ENCODE results near the gene KRT81. TPM values are rescaled to one million over a fixed set of nuclear protein-coding genes. Genes with fewer than 3 reads are reported as not detected.
"Not testable (repeated sequence)": the region's sequence is repeated elsewhere in the genome, so short reads cannot be mapped to it uniquely, and the experiment has no call there.

KRT81 gene
- total RNA-seq, 4 donors from 2014 or later, result not detected

GRCh38 chr12:52260361-52261207, 30.8 kb downstream of the KRT81 start:
- no peak for DNase-seq
- Histone ChIP-seq H3K27ac (no peak overlapping the region), H3K4me1 (peaks cover 0 to 8% of the 10 kb centered on the region in 2 donors), H3K9me3 (no peaks in the 10 kb centered on the region), H3K4me3 (no peak overlapping the region), H3K36me3 (no peaks in the 10 kb centered on the region), H3K27me3 (peaks cover 0 to 8% of the 10 kb centered on the region in 2 donors)
- intact Hi-C loops (cut with DNase I; ENCODE audit: low total_unique reads), result no loop called here
- TF ChIP-seq, protein P1, sequence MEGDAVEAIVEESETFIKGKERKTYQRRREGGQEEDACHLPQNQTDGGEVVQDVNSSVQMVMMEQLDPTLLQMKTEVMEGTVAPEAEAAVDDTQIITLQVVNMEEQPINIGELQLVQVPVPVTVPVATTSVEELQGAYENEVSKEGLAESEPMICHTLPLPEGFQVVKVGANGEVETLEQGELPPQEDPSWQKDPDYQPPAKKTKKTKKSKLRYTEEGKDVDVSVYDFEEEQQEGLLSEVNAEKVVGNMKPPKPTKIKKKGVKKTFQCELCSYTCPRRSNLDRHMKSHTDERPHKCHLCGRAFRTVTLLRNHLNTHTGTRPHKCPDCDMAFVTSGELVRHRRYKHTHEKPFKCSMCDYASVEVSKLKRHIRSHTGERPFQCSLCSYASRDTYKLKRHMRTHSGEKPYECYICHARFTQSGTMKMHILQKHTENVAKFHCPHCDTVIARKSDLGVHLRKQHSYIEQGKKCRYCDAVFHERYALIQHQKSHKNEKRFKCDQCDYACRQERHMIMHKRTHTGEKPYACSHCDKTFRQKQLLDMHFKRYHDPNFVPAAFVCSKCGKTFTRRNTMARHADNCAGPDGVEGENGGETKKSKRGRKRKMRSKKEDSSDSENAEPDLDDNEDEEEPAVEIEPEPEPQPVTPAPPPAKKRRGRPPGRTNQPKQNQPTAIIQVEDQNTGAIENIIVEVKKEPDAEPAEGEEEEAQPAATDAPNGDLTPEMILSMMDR (IDR thresholded peaks at IDR 0.05), result no peak
- TF ChIP-seq POLR2A (IDR thresholded peaks at IDR 0.05), result no peak

GRCh38 chr12:52259657-52260243, 31.6 kb downstream of the KRT81 start:
- Histone ChIP-seq H3K36me3 (no peaks in the 10 kb centered on the region), H3K9me3 (no peaks in the 10 kb centered on the region), H3K4me3 (no peak overlapping the region), H3K4me1 (peaks cover 0 to 8% of the 10 kb centered on the region in 2 donors), H3K27me3 (peaks cover 0 to 8% of the 10 kb centered on the region in 2 donors), H3K27ac (no peak overlapping the region)
- DNase-seq, result no peak
- intact Hi-C loops (cut with DNase I; ENCODE audit: low total_unique reads), result no loop called here
- TF ChIP-seq, protein P1 (IDR thresholded peaks at IDR 0.05), result no peak
- no peak for TF ChIP-seq POLR2A (IDR thresholded peaks at IDR 0.05)

- H3K27ac ChIP-seq, result no peak overlapping the region
- H3K4me1 ChIP-seq, result peaks cover 0 to 8% of the 10 kb centered on the region in 2 donors
- TF ChIP-seq, protein P1 (IDR thresholded peaks at IDR 0.05), result peak in 1 of 4 experiments; percentile 12
- no peak for TF ChIP-seq POLR2A (IDR thresholded peaks at IDR 0.05)
- no peak for DNase-seq
- intact Hi-C loops (cut with DNase I; ENCODE audit: low total_unique reads), result no loop called here
- H3K36me3 ChIP-seq, result no peaks in the 10 kb centered on the region
- no peaks in the 10 kb centered on the region for H3K9me3 ChIP-seq
- H3K4me3 ChIP-seq, result no peak overlapping the region
- peaks cover 0 to 8% of the 10 kb centered on the region in 2 donors for H3K27me3 ChIP-seq
These were observed 32.9 kb downstream of the KRT81 start for GRCh38 chr12:52258335-52258901.

DNA sequence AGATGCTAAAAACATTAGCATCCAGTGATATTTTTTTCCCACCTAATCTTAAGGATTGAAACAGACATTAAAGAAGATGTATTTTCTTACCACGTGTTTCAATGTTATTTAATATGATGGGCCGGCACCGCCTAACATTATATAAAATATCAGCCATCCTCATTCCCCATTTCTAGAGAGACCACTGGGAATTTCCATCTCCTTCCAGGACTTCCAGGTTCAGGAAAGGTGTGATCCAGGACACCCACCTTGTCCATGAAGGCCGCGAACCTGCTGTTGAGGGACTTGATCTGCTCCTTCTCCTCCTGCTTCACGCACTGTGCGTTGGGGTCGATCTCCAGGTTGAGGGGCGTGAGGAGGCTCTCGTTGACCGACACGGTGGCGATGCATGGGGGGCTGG, 33.4 kb downstream of the KRT81 start:
- intact Hi-C loops (cut with DNase I; ENCODE audit: low total_unique reads); H3K36me3 ChIP-seq; H3K4me3 ChIP-seq; H3K27me3 ChIP-seq; DNase-seq; H3K4me1 ChIP-seq; H3K27ac ChIP-seq; H3K9me3 ChIP-seq: not testable (repeated sequence)

DNA sequence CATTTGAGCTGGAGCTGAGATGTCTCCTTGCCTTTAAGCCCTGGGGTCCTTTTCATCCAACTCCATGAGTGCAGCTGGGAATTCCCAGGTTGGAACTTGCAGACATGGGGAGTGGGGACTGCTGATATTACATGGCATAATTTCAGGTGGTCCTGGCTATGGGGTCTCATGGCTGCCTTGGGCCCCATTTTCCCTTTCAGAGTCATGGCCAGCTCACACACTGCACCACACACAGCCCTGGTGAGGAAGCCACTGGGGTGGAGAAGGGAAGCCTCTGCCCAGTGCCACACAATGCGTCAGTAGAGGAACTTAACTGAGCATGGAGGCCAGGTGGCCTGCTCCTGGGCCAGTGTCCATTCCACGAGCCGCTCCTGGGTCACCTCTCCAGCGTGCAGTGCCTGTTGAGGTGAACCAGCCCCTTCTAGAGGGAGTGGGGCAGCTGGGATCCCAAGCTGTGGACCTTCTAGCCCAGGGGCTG, 34.2 kb downstream of the KRT81 start:
- Histone ChIP-seq H3K9me3 (no peaks in the 10 kb centered on the region), H3K27ac (no peak overlapping the region), H3K4me3 (no peak overlapping the region), H3K27me3 (peaks cover 0 to 8% of the 10 kb centered on the region in 2 donors), H3K36me3 (no peaks in the 10 kb centered on the region), H3K4me1 (peaks cover 0 to 8% of the 10 kb centered on the region in 2 donors)
- no peak for DNase-seq
- intact Hi-C loops (cut with DNase I; ENCODE audit: low total_unique reads), result no loop called here
- TF ChIP-seq, protein P1 (IDR thresholded peaks at IDR 0.05), result no peak
- TF ChIP-seq POLR2A (IDR thresholded peaks at IDR 0.05), result no peak
